Activated T-cell treated with anti-CD3 and anti-CD28 coated beads, Interleukin-2, amount 50 U/mL, for 72 hours (primary cell): ENCODE data around the gene NT5C. TPM values are rescaled to one million over a fixed set of nuclear protein-coding genes. Genes with fewer than 3 reads are reported as not detected.
A peak's percentile ranks its signal among the peaks of the same experiment; 100 is the strongest.
"Not testable (repeated sequence)": the region's sequence is repeated elsewhere in the genome, so short reads cannot be mapped to it uniquely, and the experiment has no call there.

ENCODE experiments used
- ATAC-seq, 2 donors: fragments of 150-1000 bp; cut with Tn5 transposase; replicated peaks in 1 of 2; 2 replicates each; pipeline ENCODE4 v1.10.0; 2021; ENCODE audit warnings: moderate library complexity in 2 of 2, mild to moderate bottlenecking in 1 of 2
- DNase-seq, 2 donors: peaks; one replicate each; pipeline ENCODE4 v3.0.0; 2021 to 2022; ENCODE audit warnings: mixed read lengths in 1 of 2
- H3K27ac Mint-ChIP-seq: one replicate; pipeline ENCODE4 v1.8.0; 2022; ENCODE audit warnings: mild to moderate bottlenecking, moderate library complexity, mixed read lengths
- H3K27me3 Mint-ChIP-seq: one replicate; pipeline ENCODE4 v1.8.0; 2022; ENCODE audit warnings: low read depth, mixed read lengths
- H3K36me3 Mint-ChIP-seq, 2 donors: one replicate each; pipeline ENCODE4 v1.8.0; 2022; ENCODE audit warnings: mixed read lengths in 2 of 2, mild to moderate bottlenecking in 1 of 2; ENCODE audit not compliant: insufficient read depth in 2 of 2
- H3K4me1 Mint-ChIP-seq: one replicate; pipeline ENCODE4 v1.8.0; 2022; ENCODE audit warnings: low read depth, mixed read lengths
- H3K4me3 Mint-ChIP-seq, 2 donors: one replicate each; pipeline ENCODE4 v1.8.0; 2022; ENCODE audit warnings: mild to moderate bottlenecking in 2 of 2, mixed read lengths in 2 of 2, moderate library complexity in 2 of 2
- H3K9me3 Mint-ChIP-seq, 2 donors: one replicate each; pipeline ENCODE4 v1.8.0; 2022; ENCODE audit warnings: mixed read lengths in 2 of 2
- total RNA-seq, 2 donors: library from RNA; stranded (reverse); gene quantifications; one replicate each; pipeline ENCODE4 v1.2.3, GENCODE V29; 2022

Gene NT5C
- total RNA-seq, 2 donors from 2014 or later: 56.5 to 65.9 TPM

DNA sequence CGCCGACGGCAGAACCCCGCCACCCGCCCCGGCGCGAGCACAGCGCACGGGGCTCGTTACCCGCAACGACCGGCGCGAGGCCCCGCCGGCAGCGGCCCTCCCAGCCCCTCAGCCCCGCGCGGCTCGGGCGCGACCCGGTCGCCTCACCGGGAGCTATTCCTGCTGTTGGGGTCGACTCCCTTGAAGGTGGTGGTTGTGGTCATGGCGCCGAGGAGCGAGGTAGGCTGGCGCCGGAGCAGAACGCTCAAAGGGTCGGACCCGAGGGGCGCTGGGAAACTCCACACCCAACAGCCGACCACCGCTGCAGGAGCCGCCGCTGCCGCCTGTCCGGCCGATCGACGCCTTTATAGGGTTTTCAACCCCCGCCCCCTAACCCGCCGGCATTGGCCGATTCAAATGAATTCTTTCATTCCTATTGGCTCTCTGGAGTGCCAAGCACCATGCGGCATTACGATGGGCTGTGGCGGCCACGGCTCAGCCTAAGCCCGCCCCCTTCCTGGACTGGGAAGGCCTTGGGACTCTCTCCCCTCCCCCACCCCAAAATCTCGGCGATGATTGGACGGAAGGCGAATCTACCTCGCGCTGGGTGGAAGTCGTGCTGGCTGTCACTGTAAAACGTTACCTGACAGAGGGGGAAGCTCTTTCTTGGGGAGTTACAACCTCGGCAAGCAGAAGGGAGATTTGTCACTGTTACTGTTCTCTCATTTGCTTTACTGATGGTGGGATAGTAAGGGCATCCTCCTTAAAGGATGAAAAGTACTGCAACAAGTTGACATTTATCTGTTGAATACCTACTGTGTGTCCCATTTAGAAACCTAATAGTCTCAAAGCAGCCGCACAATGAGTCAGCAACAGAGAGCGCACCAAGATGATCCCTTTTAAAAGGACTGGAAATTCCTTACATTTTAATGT lies 22.9 kb upstream of the NT5C start, which contains the start of gene JPT1:
JPT1 (minus strand) TSS at position 318 of the 912 bp plus-strand sequence; CDS start at position 203, 115 bp downstream.
- Mint-ChIP-seq H3K9me3 (no peaks in the 10 kb centered on the region), H3K27me3 (no peaks in the 10 kb centered on the region), H3K27ac (peak within 1 kb of the TSS; percentile 89), H3K36me3 (peaks cover 5 to 8% of the 10 kb centered on the region in 2 donors), H3K4me1 (peaks cover 53% of the 10 kb centered on the region), H3K4me3 (peak within 1 kb of the TSS; percentile 95 to 96)
- ATAC-seq: peak; percentile 95 to 97
- peak; percentile 98 for DNase-seq

DNA sequence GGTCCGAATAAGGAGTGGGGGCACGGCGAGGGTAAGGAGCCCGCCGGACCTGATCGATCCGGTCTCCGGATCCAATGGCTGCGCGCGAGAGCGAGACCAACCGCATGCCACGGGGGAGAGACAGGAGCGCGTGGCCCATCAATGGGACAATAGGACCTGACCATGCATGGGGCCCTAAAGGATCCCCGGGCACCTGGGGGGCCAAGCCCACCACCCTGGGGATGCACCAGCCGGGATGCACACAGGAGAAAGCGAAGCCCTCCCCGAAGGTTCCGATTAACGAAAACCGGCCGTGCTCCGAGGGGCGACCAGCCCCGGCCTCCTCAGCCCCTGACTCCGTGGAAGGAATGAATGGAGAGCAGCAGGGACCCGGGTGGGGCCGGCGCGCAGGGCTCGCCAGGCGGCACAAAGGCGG lies 22.2 kb upstream of the NT5C start:
- Mint-ChIP-seq H3K36me3 (peaks cover 5 to 8% of the 10 kb centered on the region in 2 donors), H3K27me3 (no peaks in the 10 kb centered on the region), H3K4me3 (peak overlapping the region; percentile 95 to 96), H3K27ac (peak overlapping the region; percentile 89), H3K4me1 (peaks cover 55% of the 10 kb centered on the region), H3K9me3 (no peaks in the 10 kb centered on the region)
- DNase-seq (peak; percentile 29 to 46), ATAC-seq (peak; percentile 2 to 10)

DNA sequence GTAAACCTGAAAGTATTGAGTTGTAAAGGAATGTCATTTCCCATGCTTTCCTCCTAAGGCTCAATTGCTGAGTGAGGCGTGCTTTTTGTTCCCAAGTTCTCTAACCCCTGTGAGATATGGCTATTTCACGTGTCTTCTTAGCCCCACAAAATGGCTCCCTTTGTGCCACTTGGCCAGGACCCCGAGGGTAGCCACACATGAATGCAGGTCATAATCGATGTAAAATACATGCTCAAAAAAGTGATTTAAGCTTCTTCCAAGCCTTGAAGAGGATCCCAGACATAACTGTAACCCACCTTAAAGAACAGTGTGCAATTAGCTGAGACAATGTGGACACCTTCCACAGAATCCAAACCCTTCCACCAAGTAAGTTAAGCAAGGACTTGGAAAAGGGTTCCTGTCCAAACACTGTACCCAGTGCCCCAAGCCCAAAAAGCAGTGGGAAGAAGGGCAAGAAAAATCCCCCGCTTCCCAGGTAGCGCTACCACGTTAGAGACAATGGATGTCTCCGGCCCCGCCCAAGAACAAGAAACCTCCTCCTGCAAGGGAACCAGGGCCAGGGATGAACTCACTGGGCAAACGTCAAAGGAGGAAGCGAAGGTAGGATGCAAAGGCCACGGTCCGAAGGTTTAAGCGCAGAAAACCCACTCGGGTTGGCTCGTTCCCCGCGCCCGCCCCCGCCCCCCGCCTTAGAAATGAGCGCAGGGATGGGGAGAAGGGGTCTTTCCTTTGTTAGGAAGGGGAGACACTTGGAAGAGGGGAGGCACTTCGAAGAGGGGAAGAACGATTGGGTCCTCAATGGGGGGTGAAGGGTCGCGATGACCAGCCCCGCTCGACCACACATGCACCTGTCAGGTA lies 21.6 kb upstream of the NT5C start:
- DNase-seq (peak; percentile 33 to 46), ATAC-seq (no peak)
- Mint-ChIP-seq H3K4me1 (peaks cover 62% of the 10 kb centered on the region), H3K9me3 (no peaks in the 10 kb centered on the region), H3K36me3 (peaks cover 5 to 10% of the 10 kb centered on the region in 2 donors), H3K4me3 (peak overlapping the region; percentile 95 to 96), H3K27me3 (no peaks in the 10 kb centered on the region), H3K27ac (peak overlapping the region; percentile 89)

DNA sequence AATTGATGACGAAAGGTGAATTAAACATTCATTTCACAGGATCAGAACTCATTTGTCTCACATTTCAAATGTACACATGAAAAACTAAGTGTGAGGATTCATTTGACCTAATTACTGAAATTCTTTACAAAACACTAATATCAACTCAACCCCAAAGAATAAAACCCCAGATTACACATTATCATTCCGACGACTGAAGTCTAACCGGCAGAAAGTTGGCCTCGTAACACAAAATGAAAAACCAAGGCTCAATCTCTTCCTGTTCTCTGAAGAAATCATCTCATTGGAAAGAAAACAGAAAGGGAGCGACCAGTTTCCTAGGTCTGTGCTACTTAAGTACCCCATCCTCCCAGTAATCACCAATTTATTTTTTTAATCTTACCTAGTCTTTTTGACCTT lies 21.0 kb upstream of the NT5C start:
- Mint-ChIP-seq H3K27ac (peak overlapping the region; percentile 89), H3K4me3 (peak overlapping the region; percentile 95 to 96), H3K4me1 (peaks cover 63% of the 10 kb centered on the region), H3K36me3 (peaks cover 7 to 10% of the 10 kb centered on the region in 2 donors), H3K9me3 (no peaks in the 10 kb centered on the region), H3K27me3 (no peaks in the 10 kb centered on the region)
- ATAC-seq (no peak), DNase-seq (no peak)

DNA sequence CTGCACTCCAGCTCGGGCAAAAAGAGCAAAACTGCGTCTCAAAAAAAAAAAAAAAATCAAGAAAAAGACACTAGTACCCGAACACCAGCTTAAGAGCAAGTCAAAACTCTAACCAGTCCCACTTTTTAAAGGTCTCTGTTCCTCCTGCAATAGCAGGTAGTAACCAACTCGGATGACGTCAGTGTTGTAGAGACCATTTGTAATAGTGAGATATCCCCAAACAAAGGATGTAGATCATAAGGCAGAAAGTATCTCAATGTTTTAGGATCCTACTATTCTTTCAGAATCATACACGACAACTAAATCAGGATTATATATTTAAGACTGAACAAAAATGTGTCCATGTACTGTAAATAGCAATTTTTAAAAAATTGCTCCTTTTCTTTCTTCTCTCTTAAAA lies 20.4 kb upstream of the NT5C start:
- H3K9me3 Mint-ChIP-seq: no peaks in the 10 kb centered on the region
- H3K4me3 Mint-ChIP-seq: peak overlapping the region; percentile 95 to 96
- H3K27me3 Mint-ChIP-seq: no peaks in the 10 kb centered on the region
- peak overlapping the region; percentile 89 for H3K27ac Mint-ChIP-seq
- peaks cover 63% of the 10 kb centered on the region for H3K4me1 Mint-ChIP-seq
- H3K36me3 Mint-ChIP-seq: peaks cover 11 to 14% of the 10 kb centered on the region in 2 donors
- no peak for DNase-seq
- ATAC-seq: no peak

DNA sequence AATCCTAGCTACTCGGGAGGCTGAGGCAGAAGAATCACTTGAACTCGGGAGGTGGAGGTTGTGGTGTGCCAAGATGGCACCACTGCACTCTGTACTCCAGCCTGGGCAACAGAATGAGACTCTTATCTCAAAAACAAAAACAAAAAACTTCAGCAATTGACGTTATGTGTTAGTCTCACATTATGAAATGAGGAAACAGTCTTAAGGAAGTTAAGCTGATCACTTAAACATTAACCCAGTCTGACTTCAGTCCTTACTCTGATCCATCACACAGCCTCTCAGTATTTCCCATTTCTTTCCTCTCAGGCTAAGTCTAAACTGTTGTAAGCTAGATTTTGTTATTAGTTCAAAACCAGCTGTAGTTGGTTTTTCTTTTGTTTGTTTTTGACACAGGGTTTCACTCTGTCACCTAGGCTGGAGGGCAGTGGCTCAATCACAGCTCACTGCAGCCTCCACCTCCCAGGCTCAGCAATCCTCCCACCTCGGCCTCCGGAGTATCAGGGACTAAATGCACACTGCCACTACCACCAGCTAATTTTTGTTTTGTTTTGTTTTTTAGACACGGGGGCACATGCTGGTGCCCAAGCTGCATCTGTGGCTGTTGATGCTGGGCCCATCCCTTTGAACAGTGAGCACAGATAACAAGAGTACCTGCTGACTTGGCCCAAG lies 16.5 kb upstream of the NT5C start:
- Mint-ChIP-seq H3K9me3 (no peaks in the 10 kb centered on the region), H3K27me3 (no peaks in the 10 kb centered on the region), H3K4me3 (no peak overlapping the region), H3K36me3 (peaks cover 11 to 30% of the 10 kb centered on the region in 2 donors), H3K27ac (peak overlapping the region; percentile 20), H3K4me1 (peaks cover 39% of the 10 kb centered on the region)
- DNase-seq (no peak), ATAC-seq (no peak)

DNA sequence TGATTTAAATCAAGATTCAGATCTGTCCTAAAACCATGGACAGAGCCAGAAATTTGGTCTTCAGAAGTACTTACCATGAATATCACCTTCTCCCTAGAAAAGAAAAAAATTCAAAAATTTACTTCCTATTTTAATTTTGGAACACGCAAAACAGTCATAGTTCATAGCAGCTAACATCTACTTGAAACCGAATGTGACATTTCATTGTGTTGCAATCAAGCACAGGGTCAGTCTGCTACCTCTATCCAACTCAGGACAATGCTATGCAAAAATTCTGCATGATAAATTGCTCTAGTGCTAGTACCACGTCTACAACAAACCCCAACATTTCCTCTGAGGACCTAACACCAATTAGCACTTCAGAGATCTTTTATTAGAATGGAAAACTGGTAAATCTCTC lies 15.1 kb upstream of the NT5C start:
- H3K4me1 Mint-ChIP-seq: peaks cover 25% of the 10 kb centered on the region
- H3K36me3 Mint-ChIP-seq: peaks cover 11 to 33% of the 10 kb centered on the region in 2 donors
- H3K4me3 Mint-ChIP-seq: no peak overlapping the region
- H3K27me3 Mint-ChIP-seq: no peaks in the 10 kb centered on the region
- H3K27ac Mint-ChIP-seq: peak overlapping the region; percentile 83
- no peak for DNase-seq
- ATAC-seq: no peak
- H3K9me3 Mint-ChIP-seq: no peaks in the 10 kb centered on the region

DNA sequence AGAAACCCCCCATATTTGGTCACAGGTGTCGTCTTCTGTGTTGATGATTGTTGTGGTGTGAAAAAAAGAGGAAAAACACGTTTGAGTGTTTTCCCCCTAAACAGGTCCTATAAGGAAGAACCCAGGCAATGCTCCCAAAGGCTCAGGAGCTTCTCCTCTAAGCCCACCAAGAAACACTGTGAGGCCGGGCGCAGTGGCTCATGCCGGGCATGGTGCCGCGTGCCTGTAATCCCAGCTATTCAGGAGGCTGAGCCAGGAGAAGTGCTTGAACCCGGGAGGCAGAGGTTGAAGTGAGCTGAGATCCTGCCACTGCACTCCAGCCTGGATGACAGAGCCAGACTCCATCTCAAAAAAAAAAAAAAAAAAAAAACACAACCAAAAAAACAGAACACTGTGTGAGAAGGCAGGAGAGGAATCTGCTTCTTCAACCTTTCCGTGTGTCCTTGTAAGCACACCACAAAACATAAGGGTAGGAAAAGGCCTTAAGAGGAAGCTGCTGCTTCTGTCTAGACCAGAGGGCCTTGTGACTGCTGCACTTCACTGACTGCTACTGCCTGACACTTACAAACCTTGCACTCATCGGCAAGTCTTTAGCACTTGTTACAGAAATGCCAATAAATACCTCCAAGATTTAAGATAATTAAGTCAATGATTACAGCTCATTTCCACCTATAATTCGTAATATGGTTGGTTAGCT lies 13.4 kb upstream of the NT5C start:
- Mint-ChIP-seq H3K36me3 (peaks cover 12 to 40% of the 10 kb centered on the region in 2 donors), H3K9me3 (no peaks in the 10 kb centered on the region), H3K27ac (peak overlapping the region; percentile 35), H3K4me1 (peaks cover 14% of the 10 kb centered on the region), H3K4me3 (no peak overlapping the region), H3K27me3 (no peaks in the 10 kb centered on the region)
- ATAC-seq: no peak
- DNase-seq: no peak

DNA sequence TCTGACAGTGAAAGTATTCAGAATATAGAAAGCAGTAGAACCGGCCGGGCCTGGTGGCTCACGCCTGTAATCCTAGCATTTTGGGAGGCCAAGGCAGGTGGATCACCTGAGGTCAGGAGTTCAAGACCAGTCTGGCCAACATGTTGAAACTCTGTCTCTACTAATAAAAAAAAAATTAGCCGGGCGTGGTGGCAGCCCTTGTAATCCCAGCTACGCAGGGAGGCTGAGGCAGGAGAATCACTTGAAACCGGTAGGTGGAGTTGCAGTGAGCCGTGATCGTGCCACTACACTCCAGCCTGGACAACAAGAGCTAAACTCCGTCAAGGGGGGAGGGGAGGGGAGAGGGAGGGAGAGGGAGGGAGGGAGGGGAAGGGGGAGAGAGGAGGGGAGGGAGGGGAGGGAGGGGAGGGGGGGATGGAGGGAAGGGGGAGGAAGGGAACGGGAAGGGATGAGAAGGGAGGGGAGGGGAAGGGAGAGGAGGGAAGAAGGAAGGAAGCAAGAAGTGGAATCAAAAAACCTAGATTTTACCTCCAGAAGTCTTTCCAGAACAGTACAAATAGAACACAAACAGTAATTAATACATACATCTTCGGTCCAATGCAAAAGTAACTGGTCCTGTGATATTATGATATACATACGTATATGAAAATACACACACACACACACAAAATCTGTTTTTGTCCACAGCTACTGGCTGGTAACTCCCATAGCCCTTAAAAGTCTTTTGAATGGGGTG lies 10.9 kb upstream of the NT5C start:
- Mint-ChIP-seq H3K27me3 (no peaks in the 10 kb centered on the region), H3K4me3 (no peak overlapping the region), H3K36me3 (peaks cover 9 to 37% of the 10 kb centered on the region in 2 donors), H3K4me1 (no peaks in the 10 kb centered on the region), H3K27ac (no peak overlapping the region), H3K9me3 (no peaks in the 10 kb centered on the region)
- DNase-seq: no peak
- ATAC-seq: no peak

DNA sequence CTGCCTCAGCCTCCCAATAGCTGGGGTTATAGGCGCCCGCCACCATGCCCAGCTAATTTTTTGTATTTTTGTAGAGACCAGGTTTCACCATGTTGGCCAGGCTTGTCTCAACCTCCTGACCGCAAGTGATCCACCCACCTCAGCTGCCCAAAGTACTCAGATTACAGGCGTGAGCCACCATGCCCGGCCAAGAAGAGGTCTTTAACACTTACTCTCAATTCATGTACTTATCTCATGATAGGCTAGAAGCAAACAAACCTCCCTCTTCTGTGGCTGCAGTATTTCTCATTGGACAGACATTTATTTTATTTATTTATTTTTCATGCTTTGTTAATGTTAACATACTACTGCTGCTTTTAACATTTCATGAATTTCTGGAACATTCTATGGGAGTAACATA lies 7.0 kb upstream of the NT5C start:
- H3K4me1 Mint-ChIP-seq: no peaks in the 10 kb centered on the region
- no peak for ATAC-seq
- no peaks in the 10 kb centered on the region for H3K9me3 Mint-ChIP-seq
- H3K36me3 Mint-ChIP-seq: peaks cover 2 to 14% of the 10 kb centered on the region in 2 donors
- no peak overlapping the region for H3K27ac Mint-ChIP-seq
- DNase-seq: no peak
- H3K4me3 Mint-ChIP-seq: no peak overlapping the region
- H3K27me3 Mint-ChIP-seq: no peaks in the 10 kb centered on the region

DNA sequence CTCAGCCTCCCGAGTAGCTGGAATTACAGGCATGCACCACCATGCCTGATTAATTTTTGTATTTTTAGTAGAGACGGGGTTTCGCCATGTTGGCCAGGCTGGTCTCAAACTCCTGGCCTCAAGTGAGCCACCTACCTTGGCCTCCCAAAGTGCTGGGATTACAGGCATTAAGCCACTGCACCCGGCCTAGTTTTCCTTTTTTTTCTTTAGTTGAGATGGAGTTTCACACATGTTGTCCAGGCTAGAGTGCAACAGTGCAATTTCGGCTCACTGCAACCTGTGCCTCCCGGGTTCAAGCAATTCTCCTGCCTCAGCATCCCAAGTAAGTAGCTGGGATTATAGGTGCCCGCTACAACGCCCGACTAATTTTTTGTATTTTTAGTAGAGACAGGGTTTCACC lies 6.2 kb upstream of the NT5C start:
- ATAC-seq, H3K27ac Mint-ChIP-seq, DNase-seq, H3K9me3 Mint-ChIP-seq, H3K27me3 Mint-ChIP-seq, H3K4me1 Mint-ChIP-seq, H3K4me3 Mint-ChIP-seq: not testable (repeated sequence)
- H3K36me3 Mint-ChIP-seq: peaks cover 2 to 13% of the 10 kb centered on the region in 2 donors

DNA sequence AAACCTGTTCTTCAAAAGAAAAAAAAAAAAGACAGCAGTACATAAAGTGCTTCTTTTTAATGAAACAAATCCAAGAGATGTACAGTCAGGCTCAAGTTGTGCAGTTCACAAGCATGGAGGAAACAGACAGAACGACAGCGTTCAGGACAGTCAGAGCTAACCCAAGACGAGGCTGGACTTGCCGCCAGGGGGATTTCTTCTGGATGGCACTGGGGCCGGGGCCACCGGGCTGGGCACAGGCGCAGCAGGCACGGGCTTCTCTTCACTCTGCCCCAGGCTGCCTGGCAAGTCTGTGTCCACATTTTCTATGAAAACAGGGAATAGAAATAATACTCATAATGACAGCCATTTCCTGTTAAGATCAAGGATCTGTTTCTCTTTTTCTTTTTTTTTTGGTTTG lies 4.4 kb upstream of the NT5C start:
- H3K9me3 Mint-ChIP-seq: no peaks in the 10 kb centered on the region
- H3K4me1 Mint-ChIP-seq: peaks cover 12% of the 10 kb centered on the region
- no peaks in the 10 kb centered on the region for H3K27me3 Mint-ChIP-seq
- H3K36me3 Mint-ChIP-seq: peaks cover 0 to 5% of the 10 kb centered on the region in 2 donors
- DNase-seq: no peak
- ATAC-seq: no peak
- H3K27ac Mint-ChIP-seq: peak overlapping the region; percentile 69
- H3K4me3 Mint-ChIP-seq: no peak overlapping the region
